Activated T-helper 1 cell treated with anti-CD3 and anti-CD28 coated beads, Interleukin-12 subunit alpha, Interleukin-12 subunit beta, Interleukin-2, Interleukin-4 antibody, amounts not matched to agents 30 ng/mL and 10 ng/mL and 1 ng/mL, durations not matched to agents 14 hours and 24 hours and 36 hours (primary cell): ENCODE measurements around the gene ASPHD1. TPM values are rescaled to one million over a fixed set of nuclear protein-coding genes. Genes with fewer than 3 reads are reported as not detected.
A peak's percentile ranks its signal among the peaks of the same experiment; 100 is the strongest.
"Not testable (repeated sequence)": the region's sequence is repeated elsewhere in the genome, so short reads cannot be mapped to it uniquely, and the experiment has no call there.

Experiments used
- DNase-seq: peaks from one replicate; pipeline ENCODE4 v3.0.0; 2021; ENCODE audit warnings: low spot score
- H3K27ac Mint-ChIP-seq: one replicate; pipeline ENCODE4 v1.8.0; 2021; ENCODE audit warnings: mild to moderate bottlenecking, mixed read lengths
- H3K27me3 Mint-ChIP-seq: one replicate; pipeline ENCODE4 v1.8.0; 2022; ENCODE audit warnings: mild to moderate bottlenecking, moderate library complexity, mixed read lengths; ENCODE audit not compliant: insufficient read depth
- H3K36me3 Mint-ChIP-seq: one replicate; pipeline ENCODE4 v1.8.0; 2021; ENCODE audit warnings: low read depth, mixed read lengths
- H3K4me1 Mint-ChIP-seq: one replicate; pipeline ENCODE4 v1.8.0; 2021; ENCODE audit warnings: low read depth, mixed read lengths
- H3K4me3 Mint-ChIP-seq: one replicate; pipeline ENCODE4 v1.8.0; 2021; ENCODE audit warnings: mild to moderate bottlenecking, moderate library complexity, mixed read lengths
- H3K9me3 Mint-ChIP-seq: one replicate; pipeline ENCODE4 v1.8.0; 2021; ENCODE audit warnings: mixed read lengths
- intact Hi-C: fragments of 100-400 bp; cut with micrococcal nuclease; formaldehyde crosslinking; loops from one replicate; pipeline ENCODE4 v1.15.1; 2024
- total RNA-seq: library from RNA; stranded (reverse); gene quantifications from 2 replicates; pipeline ENCODE4 v1.2.3, GENCODE V29; 2022

Gene ASPHD1
- total RNA-seq, 1 donor from 2014 or later, result 4.7 TPM

DNA sequence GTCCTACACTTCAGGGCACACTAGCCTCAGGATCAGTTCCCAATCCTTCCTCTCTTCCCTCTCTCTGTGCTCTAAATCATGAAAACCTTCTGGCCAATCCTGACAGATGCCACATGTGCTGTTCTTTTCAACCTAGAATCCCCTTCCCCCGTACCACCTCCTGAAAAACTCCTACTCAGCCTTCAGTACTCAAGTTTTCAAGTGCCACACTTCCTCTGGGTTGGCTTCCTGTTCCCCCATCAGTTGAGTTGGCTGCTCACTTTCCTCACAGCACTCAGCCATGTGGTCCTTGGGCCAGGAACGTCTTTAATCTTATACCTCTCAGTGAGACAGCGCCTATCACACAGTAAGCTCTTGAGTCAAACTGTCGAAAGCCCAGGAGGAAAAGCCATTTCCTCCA is 3.3 kb downstream of the ASPHD1 start:
- H3K4me1 Mint-ChIP-seq, result peaks cover 14% of the 10 kb centered on the region
- intact Hi-C loops, result no loop called here

DNA sequence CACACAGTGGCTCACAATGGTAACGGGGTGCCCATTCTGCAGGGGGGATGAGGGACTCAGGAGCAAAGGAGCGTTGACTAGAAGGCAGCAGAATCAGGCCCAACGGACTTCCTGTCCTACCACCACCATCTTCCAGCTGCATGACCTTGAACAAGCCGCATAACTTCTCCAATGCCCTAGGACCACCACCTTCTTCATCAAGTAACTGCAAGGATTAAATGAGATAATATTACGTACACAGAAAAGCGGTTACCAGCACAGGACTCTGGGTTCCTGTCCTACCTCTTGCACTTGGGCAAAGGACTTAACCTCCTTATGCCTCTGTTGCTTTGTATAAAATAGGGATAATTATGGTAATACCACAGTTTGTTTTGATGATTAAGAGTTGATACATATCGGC is 4.7 kb downstream of the ASPHD1 start:
- intact Hi-C loops, result no loop called here
- Mint-ChIP-seq H3K27me3 (peaks cover 6% of the 10 kb centered on the region), H3K36me3 (peaks cover 10% of the 10 kb centered on the region), H3K4me1 (peaks cover 14% of the 10 kb centered on the region), H3K9me3 (no peaks in the 10 kb centered on the region), H3K4me3 (no peak overlapping the region), H3K27ac (no peak overlapping the region)
- no peak for DNase-seq

More for the DNA sequence above, 3.3 kb downstream of the ASPHD1 start:
- Mint-ChIP-seq H3K9me3 (no peaks in the 10 kb centered on the region), H3K4me3 (peak overlapping the region; percentile 27), H3K27me3 (peaks cover 11% of the 10 kb centered on the region), H3K36me3 (peaks cover 5% of the 10 kb centered on the region), H3K27ac (no peak overlapping the region)
- DNase-seq, result no peak

DNA sequence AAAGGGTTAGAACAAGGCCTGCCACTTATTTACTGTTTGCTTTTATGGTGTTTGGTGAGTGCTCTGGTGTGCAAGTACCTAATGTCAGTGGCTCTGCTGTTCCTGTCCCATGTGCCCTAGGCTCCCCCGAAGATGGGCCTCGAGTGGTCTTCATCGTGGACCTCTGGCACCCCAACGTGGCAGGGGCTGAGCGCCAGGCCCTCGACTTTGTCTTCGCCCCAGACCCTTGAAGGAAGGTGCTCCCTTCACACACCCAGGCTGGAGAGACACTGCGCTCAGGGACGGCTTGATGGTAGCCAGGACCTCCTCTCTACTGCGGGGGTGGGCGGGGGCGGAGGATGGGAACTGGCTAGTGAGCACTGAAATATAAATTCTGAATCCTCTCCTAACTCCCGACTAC is 5.4 kb downstream of the ASPHD1 start:
- Mint-ChIP-seq H3K36me3 (peaks cover 8% of the 10 kb centered on the region), H3K4me1 (peaks cover 10% of the 10 kb centered on the region), H3K4me3 (no peak overlapping the region), H3K9me3 (no peaks in the 10 kb centered on the region), H3K27ac (no peak overlapping the region), H3K27me3 (peaks cover 6% of the 10 kb centered on the region)
- intact Hi-C loops, result no loop called here
- no peak for DNase-seq

DNA sequence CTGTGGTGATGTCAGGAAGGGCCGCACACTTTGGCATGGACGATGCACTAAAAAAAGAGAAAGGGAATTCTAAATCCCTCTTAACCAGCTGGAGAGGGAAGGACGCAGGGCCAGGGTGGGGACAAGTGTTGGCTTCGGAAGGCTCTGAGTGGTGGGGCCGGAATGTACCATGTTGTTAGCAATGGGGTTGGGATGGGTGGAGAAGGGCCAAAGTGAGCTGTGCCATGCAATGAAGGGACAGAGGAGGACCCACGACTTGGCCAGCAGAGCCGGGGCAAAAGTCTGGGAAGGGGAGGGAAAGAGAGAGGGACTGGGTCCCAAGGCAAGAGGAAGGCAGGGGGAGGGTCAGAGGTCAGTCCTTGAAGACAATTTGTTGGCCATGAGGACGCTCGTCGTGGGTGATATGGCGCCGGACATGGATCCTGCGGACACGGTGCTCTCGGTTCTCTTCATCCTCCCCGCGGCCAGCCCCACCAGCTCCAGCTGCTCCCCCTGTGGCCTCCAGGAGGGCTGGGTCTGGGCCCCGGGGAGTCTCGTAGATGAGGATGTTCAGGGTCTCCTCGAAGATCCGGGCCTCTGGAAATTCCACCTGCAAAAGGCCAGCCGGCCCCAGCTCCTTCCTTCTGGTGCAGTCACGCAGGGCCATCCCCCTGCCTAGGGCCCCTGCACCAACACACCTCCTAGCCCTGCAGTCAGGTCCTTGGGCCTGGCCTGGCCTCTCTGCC is 6.4 kb downstream of the ASPHD1 start:
- DNase-seq, result no peak
- no peak overlapping the region for H3K27ac Mint-ChIP-seq
- no peaks in the 10 kb centered on the region for H3K9me3 Mint-ChIP-seq
- peaks cover 4% of the 10 kb centered on the region for H3K27me3 Mint-ChIP-seq
- peaks cover 6% of the 10 kb centered on the region for H3K4me1 Mint-ChIP-seq
- H3K4me3 Mint-ChIP-seq, result no peak overlapping the region
- intact Hi-C loops, result no loop called here
- peaks cover 8% of the 10 kb centered on the region for H3K36me3 Mint-ChIP-seq

DNA sequence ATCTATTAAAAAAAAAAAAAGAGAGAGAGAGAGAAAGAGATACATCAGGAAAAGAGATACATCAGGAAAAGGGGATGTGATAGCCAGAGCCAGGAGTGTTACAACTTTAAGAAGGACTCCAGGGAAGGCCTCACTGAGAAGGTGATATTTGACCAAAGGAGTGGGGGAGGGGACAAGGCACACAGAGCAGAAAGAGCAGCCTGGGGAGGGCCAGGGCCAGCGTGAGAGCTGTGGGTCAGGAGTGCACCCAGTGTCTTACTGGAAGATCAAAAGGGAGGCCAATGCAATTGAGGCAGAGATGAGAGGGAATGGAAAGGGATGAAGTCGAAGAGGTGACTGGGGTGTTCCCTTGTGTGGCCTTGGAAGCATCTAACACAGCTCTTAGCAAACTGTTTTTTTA is 7.7 kb downstream of the ASPHD1 start:
- H3K27me3 Mint-ChIP-seq, result no peaks in the 10 kb centered on the region
- H3K9me3 Mint-ChIP-seq, result no peaks in the 10 kb centered on the region
- intact Hi-C loops, result no loop called here
- no peak for DNase-seq
- H3K36me3 Mint-ChIP-seq, result peaks cover 11% of the 10 kb centered on the region
- peaks cover 6% of the 10 kb centered on the region for H3K4me1 Mint-ChIP-seq
- H3K27ac Mint-ChIP-seq, result no peak overlapping the region
- no peak overlapping the region for H3K4me3 Mint-ChIP-seq

DNA sequence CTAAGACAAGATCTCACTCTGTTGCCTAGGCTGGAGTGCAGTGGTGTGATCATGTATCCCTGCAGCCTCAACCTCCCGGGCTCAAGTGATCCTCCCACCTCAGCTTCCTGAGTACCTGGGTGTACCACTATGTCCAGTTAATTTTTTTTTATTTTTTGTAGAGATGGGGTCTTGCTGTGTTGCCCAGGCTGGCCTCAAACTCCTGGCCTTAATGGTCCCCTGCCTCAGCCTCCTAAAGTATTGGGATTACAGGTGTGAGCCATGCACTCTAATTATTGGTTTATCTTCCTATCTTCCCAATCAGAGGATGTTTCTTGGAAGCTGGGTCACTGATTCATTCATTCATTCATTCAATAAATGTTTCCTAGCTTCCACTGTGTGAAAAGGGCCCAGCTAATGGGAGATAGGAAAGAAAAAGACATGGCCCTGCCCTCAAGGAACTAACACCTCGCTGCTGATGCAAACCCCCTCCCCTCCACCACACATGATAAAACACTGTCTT is 8.5 kb downstream of the ASPHD1 start:
- Mint-ChIP-seq H3K9me3 (no peaks in the 10 kb centered on the region), H3K4me1 (peaks cover under 1% of the 10 kb centered on the region), H3K36me3 (peaks cover 13% of the 10 kb centered on the region), H3K27ac (no peak overlapping the region), H3K27me3 (no peaks in the 10 kb centered on the region), H3K4me3 (no peak overlapping the region)
- intact Hi-C loops, result no loop called here
- DNase-seq, result no peak

DNA sequence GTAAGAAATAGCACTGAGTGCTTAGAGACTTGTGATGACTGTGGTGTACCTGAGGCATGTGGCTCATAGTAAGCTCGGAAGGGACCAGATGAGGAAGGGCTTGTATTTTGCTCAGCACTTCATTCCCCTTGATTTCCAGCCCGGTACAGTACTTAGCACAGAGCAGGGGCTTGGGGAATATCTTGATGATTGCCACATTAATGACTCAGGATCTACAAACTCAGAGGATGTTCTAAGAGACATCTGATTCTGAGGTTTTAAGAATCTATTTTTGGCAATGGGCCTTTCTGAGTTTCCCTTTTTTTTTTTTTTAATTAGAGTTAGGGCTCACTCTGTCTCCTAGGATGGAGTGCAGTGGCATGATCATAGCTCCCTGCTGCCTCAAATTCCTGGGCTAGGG is 9.1 kb downstream of the ASPHD1 start:
- Mint-ChIP-seq H3K36me3 (peaks cover 13% of the 10 kb centered on the region), H3K4me3 (no peak overlapping the region), H3K27ac (no peak overlapping the region), H3K9me3 (no peaks in the 10 kb centered on the region), H3K27me3 (no peaks in the 10 kb centered on the region), H3K4me1 (no peaks in the 10 kb centered on the region)
- intact Hi-C loops, result no loop called here
- no peak for DNase-seq

DNA sequence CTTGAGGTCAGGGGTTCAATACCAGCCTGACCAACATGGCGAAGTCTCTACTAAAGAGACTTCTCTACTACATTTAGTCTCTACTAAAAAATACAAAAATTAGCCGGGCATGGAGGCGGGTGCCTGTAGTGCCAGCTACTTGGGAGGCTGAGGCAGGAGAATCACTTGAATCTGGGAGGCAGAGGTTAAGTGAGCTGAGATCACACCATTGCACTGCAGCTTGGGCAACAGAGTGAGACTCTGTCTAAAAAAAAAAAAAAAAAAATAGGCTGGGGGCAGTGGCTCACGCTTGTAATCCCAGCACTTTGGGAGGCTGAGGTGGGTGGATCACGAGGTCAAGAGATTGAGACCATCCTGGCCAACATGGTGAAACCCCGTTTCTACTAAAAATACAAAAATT is 9.6 kb downstream of the ASPHD1 start:
- H3K27ac Mint-ChIP-seq, intact Hi-C loops, DNase-seq, H3K4me1 Mint-ChIP-seq, H3K4me3 Mint-ChIP-seq, H3K9me3 Mint-ChIP-seq, H3K27me3 Mint-ChIP-seq: not testable (repeated sequence)
- peaks cover 15% of the 10 kb centered on the region for H3K36me3 Mint-ChIP-seq

DNA sequence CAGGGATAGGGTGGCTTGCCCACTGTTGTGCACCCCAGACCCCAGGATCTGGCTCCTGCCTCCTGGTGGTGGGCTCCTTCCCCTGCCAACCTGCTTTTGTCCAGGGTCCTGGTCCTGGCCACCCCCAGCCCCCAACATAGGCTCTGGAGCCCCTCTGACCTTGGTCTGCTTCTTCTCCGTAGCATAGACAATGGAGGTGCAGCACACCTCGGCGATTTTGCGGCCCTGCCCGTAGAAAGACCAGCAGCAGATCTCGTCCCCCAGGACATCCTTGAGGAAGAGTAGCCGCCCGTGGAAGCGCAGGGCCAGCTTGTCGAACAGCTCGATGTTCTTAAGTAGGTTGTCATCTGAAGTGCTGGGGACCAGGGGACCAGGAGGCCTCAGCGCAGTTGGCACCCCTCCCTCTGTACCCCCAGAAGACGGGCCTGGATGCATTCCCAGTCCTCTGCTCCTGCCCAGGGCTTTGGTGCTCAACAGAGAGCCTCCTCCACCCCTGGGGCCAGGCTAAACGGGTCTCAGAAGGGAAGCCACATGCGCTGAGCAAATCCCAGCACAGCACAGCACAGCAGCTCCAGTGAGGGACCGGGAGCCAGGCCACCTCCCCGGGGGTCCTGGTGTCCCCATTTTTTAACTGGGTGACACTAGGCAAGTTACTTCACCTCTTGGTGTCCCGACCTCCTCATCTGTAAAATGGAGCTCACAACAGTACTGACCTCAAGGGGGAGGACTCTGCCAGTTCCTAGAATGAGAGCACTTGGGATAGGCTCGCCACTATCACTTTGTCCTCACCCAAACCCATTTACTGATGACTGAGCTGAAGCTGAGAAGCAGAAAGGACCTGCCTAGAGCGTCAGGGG is 10.8 kb downstream of the ASPHD1 start:
- Mint-ChIP-seq H3K27ac (no peak overlapping the region), H3K36me3 (peaks cover 17% of the 10 kb centered on the region), H3K4me3 (no peak overlapping the region), H3K27me3 (no peaks in the 10 kb centered on the region), H3K9me3 (no peaks in the 10 kb centered on the region), H3K4me1 (peaks cover 5% of the 10 kb centered on the region)
- no peak for DNase-seq
- intact Hi-C loops, result no loop called here

DNA sequence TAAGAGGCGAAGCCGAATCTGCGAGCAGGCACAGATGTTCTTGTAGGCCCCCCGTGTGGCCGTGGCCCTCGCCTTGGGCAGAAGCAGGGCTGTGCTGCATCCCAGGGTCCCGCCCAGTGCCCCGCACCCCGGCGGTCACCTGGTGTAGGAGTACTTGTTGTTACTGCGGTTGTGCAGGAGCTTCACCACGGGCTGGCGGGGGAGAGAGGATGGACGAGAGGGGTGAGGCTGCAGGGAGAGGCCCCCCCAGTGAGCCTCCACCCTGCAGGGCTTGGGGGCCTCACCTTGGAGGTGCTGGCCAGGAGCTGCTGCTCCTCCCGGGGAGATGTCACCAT is 11.4 kb downstream of the ASPHD1 start:
- DNase-seq, result no peak
- intact Hi-C loops, result no loop called here
- no peak overlapping the region for H3K4me3 Mint-ChIP-seq
- peaks cover 16% of the 10 kb centered on the region for H3K36me3 Mint-ChIP-seq
- peaks cover 8% of the 10 kb centered on the region for H3K4me1 Mint-ChIP-seq
- H3K27me3 Mint-ChIP-seq, result no peaks in the 10 kb centered on the region
- no peak overlapping the region for H3K27ac Mint-ChIP-seq
- no peaks in the 10 kb centered on the region for H3K9me3 Mint-ChIP-seq

DNA sequence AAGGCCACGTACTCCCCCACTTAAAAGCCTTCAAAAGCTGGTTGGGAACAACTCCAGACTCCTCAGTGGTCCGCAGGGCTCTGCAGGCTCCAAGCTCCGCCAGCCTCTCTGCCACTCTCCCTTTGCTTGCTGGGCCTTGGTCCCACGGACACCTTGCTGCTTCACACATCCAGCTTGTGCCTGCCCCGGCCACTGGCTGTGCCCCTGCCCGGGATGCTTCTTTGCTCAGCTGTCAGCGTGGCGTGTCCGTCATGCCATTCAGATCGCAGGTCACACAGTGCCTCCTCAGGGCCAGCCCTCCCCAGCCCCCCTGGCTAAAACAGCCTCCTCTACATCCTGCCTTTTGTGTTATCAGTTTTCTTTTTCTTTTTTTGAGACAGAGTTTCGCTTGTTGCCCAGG is 11.8 kb downstream of the ASPHD1 start:
- no peak for DNase-seq
- no peaks in the 10 kb centered on the region for H3K9me3 Mint-ChIP-seq
- peaks cover 8% of the 10 kb centered on the region for H3K4me1 Mint-ChIP-seq
- H3K27me3 Mint-ChIP-seq, result no peaks in the 10 kb centered on the region
- no peak overlapping the region for H3K4me3 Mint-ChIP-seq
- peaks cover 17% of the 10 kb centered on the region for H3K36me3 Mint-ChIP-seq
- H3K27ac Mint-ChIP-seq, result no peak overlapping the region
- intact Hi-C loops, result no loop called here

DNA sequence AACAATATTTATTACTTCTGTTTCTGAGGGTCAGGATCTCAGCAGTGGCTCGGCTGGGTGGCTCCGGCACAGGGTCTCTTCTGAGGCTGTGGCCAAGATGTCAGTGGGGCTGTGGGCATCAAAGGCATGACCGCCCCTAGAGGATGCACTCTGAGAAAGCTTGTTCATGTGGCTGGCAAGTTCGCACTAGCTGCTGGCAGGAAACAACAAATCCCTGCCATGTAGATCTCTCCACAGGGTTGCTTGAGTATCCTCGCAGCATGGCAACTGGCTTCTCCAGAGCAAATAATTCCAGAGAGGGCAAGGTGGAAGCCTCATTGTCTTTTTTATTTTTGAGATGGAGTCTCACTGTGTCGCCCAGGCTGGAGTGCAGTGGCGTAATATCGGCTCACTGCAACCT is 13.2 kb downstream of the ASPHD1 start:
- Mint-ChIP-seq H3K27ac (no peak overlapping the region), H3K27me3 (no peaks in the 10 kb centered on the region), H3K4me3 (no peak overlapping the region), H3K9me3 (no peaks in the 10 kb centered on the region), H3K36me3 (peaks cover 15% of the 10 kb centered on the region), H3K4me1 (peaks cover 8% of the 10 kb centered on the region)
- intact Hi-C loops, result no loop called here
- DNase-seq, result no peak

DNA sequence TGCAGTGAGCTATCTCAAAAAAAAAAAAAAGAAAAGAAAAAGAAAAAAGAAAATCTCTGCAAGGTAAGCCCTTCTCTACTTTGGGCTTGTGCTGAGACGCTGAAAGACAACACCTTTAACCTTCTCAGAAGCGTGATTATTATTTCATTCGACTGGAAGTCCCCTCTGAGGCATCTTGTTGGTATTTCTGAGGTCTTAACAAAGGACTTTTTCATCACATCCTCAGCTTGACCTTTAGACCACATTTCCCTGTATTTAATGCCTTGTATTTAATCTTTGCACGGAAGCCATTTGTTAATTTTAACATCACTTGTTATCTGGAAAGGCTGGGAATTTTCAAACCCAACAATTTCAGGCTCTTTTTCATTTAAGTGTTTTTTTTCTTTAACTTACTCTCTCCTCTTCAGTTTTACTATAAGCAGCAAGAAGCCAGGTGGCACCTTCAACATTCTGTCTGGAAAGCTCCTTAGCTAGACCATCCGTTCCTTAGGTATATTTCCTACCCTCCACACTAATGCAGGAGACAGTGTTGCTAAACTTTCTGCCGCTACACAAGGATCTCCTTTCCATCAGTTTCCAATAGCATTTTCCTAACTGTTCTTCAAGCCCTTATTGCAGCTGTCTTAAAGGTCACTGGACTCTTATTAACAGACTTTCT is 15.4 kb downstream of the ASPHD1 start:
- no peak overlapping the region for H3K4me3 Mint-ChIP-seq
- no peaks in the 10 kb centered on the region for H3K27me3 Mint-ChIP-seq
- H3K4me1 Mint-ChIP-seq, result peaks cover 8% of the 10 kb centered on the region
- H3K9me3 Mint-ChIP-seq, result no peaks in the 10 kb centered on the region
- H3K27ac Mint-ChIP-seq, result no peak overlapping the region
- H3K36me3 Mint-ChIP-seq, result peaks cover 18% of the 10 kb centered on the region
- intact Hi-C loops, result no loop called here
- DNase-seq, result no peak
